WTC11 (cell line): ENCODE measurements around the gene TAF8.

Experiments used
- ATF6 ChIP-seq: sonication (generic); formaldehyde crosslinking; IDR thresholded peaks from 2 replicates; pipeline ENCODE4 v1.8.1; 2023; ENCODE audit warnings: mild to moderate bottlenecking, missing genetic modification reagents
- SMAD3 ChIP-seq: sonication (generic); formaldehyde crosslinking; IDR thresholded peaks from 2 replicates; pipeline ENCODE4 v1.8.0; 2022; ENCODE audit warnings: missing genetic modification reagents, mild to moderate bottlenecking, borderline replicate concordance
- TF ChIP-seq, protein P1 (sequence below): sonication (generic); formaldehyde crosslinking; IDR thresholded peaks from 2 replicates; pipeline ENCODE4 v1.8.1; 2023; ENCODE audit warnings: mild to moderate bottlenecking, missing genetic modification reagents

DNA sequence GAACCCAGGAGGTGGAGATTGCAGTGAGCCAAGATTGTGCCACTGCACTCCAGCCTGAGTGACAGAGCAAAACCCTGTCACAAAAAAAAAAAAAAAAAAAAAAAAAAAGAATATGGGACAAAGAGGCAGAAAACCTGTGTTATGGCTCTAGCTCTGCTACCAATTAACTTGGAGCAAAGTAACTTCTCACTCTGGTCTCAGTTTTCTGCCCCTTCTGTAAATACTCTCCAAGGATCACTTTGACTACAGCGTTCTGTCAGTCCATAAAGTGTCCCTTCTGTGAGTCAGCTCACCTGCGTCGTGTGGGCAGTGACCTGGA, 67.5 kb downstream of the TAF8 start:
- TF ChIP-seq, protein P1, sequence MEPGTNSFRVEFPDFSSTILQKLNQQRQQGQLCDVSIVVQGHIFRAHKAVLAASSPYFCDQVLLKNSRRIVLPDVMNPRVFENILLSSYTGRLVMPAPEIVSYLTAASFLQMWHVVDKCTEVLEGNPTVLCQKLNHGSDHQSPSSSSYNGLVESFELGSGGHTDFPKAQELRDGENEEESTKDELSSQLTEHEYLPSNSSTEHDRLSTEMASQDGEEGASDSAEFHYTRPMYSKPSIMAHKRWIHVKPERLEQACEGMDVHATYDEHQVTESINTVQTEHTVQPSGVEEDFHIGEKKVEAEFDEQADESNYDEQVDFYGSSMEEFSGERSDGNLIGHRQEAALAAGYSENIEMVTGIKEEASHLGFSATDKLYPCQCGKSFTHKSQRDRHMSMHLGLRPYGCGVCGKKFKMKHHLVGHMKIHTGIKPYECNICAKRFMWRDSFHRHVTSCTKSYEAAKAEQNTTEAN (CRISPR knock-in tag): no peak
- TF ChIP-seq SMAD3 (CRISPR knock-in tag): no peak
- no peak for TF ChIP-seq ATF6 (CRISPR knock-in tag)
